Liver (tissue), 9 donors: Measurements from ENCODE around the gene BRSK2. TPM values are rescaled to one million over a fixed set of nuclear protein-coding genes. Genes with fewer than 3 reads are reported as not detected.

Experiments
- DNase-seq: peaks from one replicate; pipeline ENCODE4 v3.0.0-alpha.2; 2017; ENCODE audit warnings: low spot score
- H3K27ac ChIP-seq, 2 donors: one replicate each; pipeline ENCODE4 v1.7.0; 2013; ENCODE audit warnings: inconsistent platforms in 2 of 2, low read length in 2 of 2, control low read depth in 1 of 2, low read depth in 1 of 2, mild to moderate bottlenecking in 1 of 2
- H3K27me3 ChIP-seq, 4 donors: one replicate each; pipeline versions ENCODE4 v1.6.1 to v1.7.0; 2013; ENCODE audit warnings: low read length in 3 of 4, inconsistent platforms in 1 of 4, mild to moderate bottlenecking in 1 of 4, moderate library complexity in 1 of 4; ENCODE audit not compliant: control insufficient read depth in 4 of 4, insufficient read depth in 4 of 4
- H3K36me3 ChIP-seq, 4 donors: one replicate each; pipeline versions ENCODE4 v1.6.1 to v1.7.0; 2013; ENCODE audit warnings: low read length in 3 of 4, mild to moderate bottlenecking in 3 of 4, low read depth in 1 of 4, moderate library complexity in 1 of 4; ENCODE audit not compliant: control insufficient read depth in 4 of 4, insufficient read depth in 3 of 4
- H3K4me1 ChIP-seq, 4 donors: one replicate each; pipeline versions ENCODE4 v1.6.1 to v1.7.0; 2013; ENCODE audit warnings: low read length in 3 of 4, mild to moderate bottlenecking in 3 of 4, moderate library complexity in 1 of 4; ENCODE audit not compliant: control insufficient read depth in 4 of 4, insufficient read depth in 4 of 4
- H3K4me3 ChIP-seq, 3 donors: one replicate each; pipeline versions ENCODE4 v1.6.1 to v1.7.0; 2013; ENCODE audit warnings: low read length in 3 of 3, control low read depth in 1 of 3, low read depth in 1 of 3, mild to moderate bottlenecking in 1 of 3
- H3K9ac ChIP-seq, 2 donors: one replicate each; pipeline ENCODE4 v1.7.0; 2013; ENCODE audit warnings: low read length in 2 of 2, mild to moderate bottlenecking in 2 of 2, moderate library complexity in 2 of 2, control low read depth in 1 of 2, low read depth in 1 of 2
- H3K9me3 ChIP-seq, 4 donors: one replicate each; pipeline versions ENCODE4 v1.6.1 to v1.7.0; 2013; ENCODE audit warnings: low read length in 3 of 4; ENCODE audit not compliant: control insufficient read depth in 4 of 4
- ATF3 ChIP-seq: IDR thresholded peaks from 2 replicates; pipeline ENCODE4 v1.6.1; 2016; ENCODE audit warnings: antibody characterized with exemption
- CTCF ChIP-seq: fragments of 150-350 bp; IDR thresholded peaks from 2 replicates; pipeline ENCODE4 v1.5.1; 2017; ENCODE audit warnings: improper control_type of control experiment, low read depth, low read length; ENCODE audit not compliant: missing input control
- EGR1 ChIP-seq, 2 donors: IDR thresholded peaks; 2 replicates each; pipeline ENCODE4 v1.6.1; 2016 to 2018; ENCODE audit warnings: antibody characterized with exemption in 2 of 2, low read depth in 2 of 2
- FOXA1 ChIP-seq: IDR thresholded peaks from 2 replicates; pipeline ENCODE4 v1.6.1; 2016; ENCODE audit warnings: antibody characterized with exemption
- FOXA2 ChIP-seq: IDR thresholded peaks from 2 replicates; pipeline ENCODE4 v1.6.1; 2016; ENCODE audit warnings: antibody characterized with exemption
- GABPA ChIP-seq, 2 donors: IDR thresholded peaks in 1 of 2; conservative IDR thresholded peaks in 1 of 2; 2 replicates each; pipeline ENCODE4 v1.6.1; 2016; ENCODE audit warnings: antibody characterized with exemption in 2 of 2, mild to moderate bottlenecking in 1 of 2, moderate library complexity in 1 of 2
- HNF4A ChIP-seq, 2 donors: conservative IDR thresholded peaks; 2 replicates each; pipeline ENCODE4 v1.6.1; 2016; ENCODE audit warnings: antibody characterized with exemption in 2 of 2, mild to moderate bottlenecking in 2 of 2
- HNF4G ChIP-seq: IDR thresholded peaks from 2 replicates; pipeline ENCODE4 v1.6.1; 2016; ENCODE audit warnings: antibody characterized with exemption
- JUND ChIP-seq, 2 donors: IDR thresholded peaks; 2 replicates each; pipeline ENCODE4 v1.6.1; 2016; ENCODE audit warnings: antibody characterized with exemption in 2 of 2
- MAX ChIP-seq: IDR thresholded peaks from 2 replicates; pipeline ENCODE4 v1.6.1; 2016; ENCODE audit warnings: antibody characterized with exemption
- NR2F2 ChIP-seq: IDR thresholded peaks from 2 replicates; pipeline ENCODE4 v1.6.1; 2016; ENCODE audit warnings: antibody characterized with exemption
- RAD21 ChIP-seq, 2 donors: IDR thresholded peaks; 2 replicates each; pipeline ENCODE4 v1.6.1; 2016; ENCODE audit warnings: antibody characterized with exemption in 2 of 2, mild to moderate bottlenecking in 2 of 2
- RXRA ChIP-seq, 2 donors: IDR thresholded peaks; 2 replicates each; pipeline ENCODE4 v1.6.1; 2017 to 2018; ENCODE audit warnings: antibody characterized with exemption in 2 of 2, mild to moderate bottlenecking in 1 of 2
- SP1 ChIP-seq: IDR thresholded peaks from 2 replicates; pipeline ENCODE4 v1.6.1; 2018; ENCODE audit warnings: antibody characterized with exemption, mild to moderate bottlenecking
- TAF1 ChIP-seq: conservative IDR thresholded peaks from 2 replicates; pipeline ENCODE4 v1.6.1; 2016; ENCODE audit warnings: antibody characterized with exemption, mild to moderate bottlenecking
- YY1 ChIP-seq: IDR thresholded peaks from 2 replicates; pipeline ENCODE4 v1.6.1; 2016; ENCODE audit warnings: antibody characterized with exemption, mild to moderate bottlenecking
- WGBS: extraction: QIAGEN DNeasy Blood & Tissue Kit; methylation state at CpG from one replicate; pipeline ENCODE4 v1.1.7; 2013; 5-methylcytosine and 5-hydroxymethylcytosine counted together
- polyA plus RNA-seq, 2 donors: library from polyadenylated mRNA; stranded (reverse) in 1 of 2; unstranded in 1 of 2; fragments of 200-250 nt in 1 of 2; fragments of >200 nt in 1 of 2; fragmentation: Nextera tagmentation in 1 of 2; extraction: Ambion mirVana in 1 of 2; gene quantifications; one replicate each; pipeline versions ENCODE4 v1.2.1 to v1.2.3, GENCODE V29; 2013 to 2015
- total RNA-seq, 2 donors: library from RNA; depleted of rRNA; stranded (reverse); fragments of >200 nt; gene quantifications; one replicate each; pipeline ENCODE4 v1.2.3, GENCODE V29; 2014
- TF ChIP-seq, protein P1 (sequence below): IDR thresholded peaks from 2 replicates; pipeline ENCODE4 v1.6.1; 2016; ENCODE audit warnings: antibody characterized with exemption, mild to moderate bottlenecking
- TF ChIP-seq, protein P2 (sequence below): IDR thresholded peaks from 2 replicates; pipeline ENCODE4 v1.6.1; 2016; ENCODE audit warnings: antibody characterized with exemption
- donor health status: healthy.
- donor health status: healthy.
- donor health status: healthy.
- donor health status: healthy.
- donor health status: healthy.

The BRSK2 gene
- total and polyA plus RNA-seq, 4 donors: 0.05 to 0.17 TPM; not detected in 2

- TF ChIP-seq, protein P1, sequence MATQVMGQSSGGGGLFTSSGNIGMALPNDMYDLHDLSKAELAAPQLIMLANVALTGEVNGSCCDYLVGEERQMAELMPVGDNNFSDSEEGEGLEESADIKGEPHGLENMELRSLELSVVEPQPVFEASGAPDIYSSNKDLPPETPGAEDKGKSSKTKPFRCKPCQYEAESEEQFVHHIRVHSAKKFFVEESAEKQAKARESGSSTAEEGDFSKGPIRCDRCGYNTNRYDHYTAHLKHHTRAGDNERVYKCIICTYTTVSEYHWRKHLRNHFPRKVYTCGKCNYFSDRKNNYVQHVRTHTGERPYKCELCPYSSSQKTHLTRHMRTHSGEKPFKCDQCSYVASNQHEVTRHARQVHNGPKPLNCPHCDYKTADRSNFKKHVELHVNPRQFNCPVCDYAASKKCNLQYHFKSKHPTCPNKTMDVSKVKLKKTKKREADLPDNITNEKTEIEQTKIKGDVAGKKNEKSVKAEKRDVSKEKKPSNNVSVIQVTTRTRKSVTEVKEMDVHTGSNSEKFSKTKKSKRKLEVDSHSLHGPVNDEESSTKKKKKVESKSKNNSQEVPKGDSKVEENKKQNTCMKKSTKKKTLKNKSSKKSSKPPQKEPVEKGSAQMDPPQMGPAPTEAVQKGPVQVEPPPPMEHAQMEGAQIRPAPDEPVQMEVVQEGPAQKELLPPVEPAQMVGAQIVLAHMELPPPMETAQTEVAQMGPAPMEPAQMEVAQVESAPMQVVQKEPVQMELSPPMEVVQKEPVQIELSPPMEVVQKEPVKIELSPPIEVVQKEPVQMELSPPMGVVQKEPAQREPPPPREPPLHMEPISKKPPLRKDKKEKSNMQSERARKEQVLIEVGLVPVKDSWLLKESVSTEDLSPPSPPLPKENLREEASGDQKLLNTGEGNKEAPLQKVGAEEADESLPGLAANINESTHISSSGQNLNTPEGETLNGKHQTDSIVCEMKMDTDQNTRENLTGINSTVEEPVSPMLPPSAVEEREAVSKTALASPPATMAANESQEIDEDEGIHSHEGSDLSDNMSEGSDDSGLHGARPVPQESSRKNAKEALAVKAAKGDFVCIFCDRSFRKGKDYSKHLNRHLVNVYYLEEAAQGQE: no peak
- no peak for TF ChIP-seq HNF4A (conservative IDR thresholded peaks at IDR 0.05)
Observed at GRCh38 chr11:1503708-1504104, 114.0 kb downstream of the BRSK2 start (continued).

DNA sequence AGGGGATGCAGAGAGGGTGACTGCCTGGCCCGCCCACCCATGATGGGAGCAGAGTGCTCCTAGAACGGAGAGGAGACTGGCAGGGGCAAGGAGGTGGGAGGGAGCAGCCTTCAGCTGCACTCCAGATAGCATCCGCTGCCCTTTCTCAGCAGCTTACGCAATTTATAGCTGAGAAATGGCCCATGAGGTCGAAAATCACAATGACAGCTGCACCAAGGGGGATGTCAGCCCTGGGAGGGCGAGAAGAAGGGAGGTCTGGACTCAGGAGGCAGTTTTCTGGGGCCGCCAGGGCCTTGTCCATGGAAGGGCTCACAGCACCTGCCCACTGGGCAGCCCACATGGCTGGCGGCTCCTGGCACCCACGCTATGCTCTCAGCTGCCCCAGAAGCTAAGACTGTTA is 114.4 kb downstream of the BRSK2 start:
- Histone ChIP-seq H3K27me3 (no peaks in the 10 kb centered on the region), H3K9me3 (no peaks in the 10 kb centered on the region), H3K27ac (no peak overlapping the region), H3K4me3 (no peak overlapping the region), H3K36me3 (no peaks in the 10 kb centered on the region), H3K9ac (no peak overlapping the region), H3K4me1 (peaks cover 0 to 4% (median 1%) of the 10 kb centered on the region in 4 donors)
- DNase-seq: no peak
- TF ChIP-seq HNF4G (no peak), TAF1 (no peak), ATF3 (no peak), RAD21 (IDR thresholded peaks at IDR 0.05) (no peak), NR2F2 (no peak), MAX (no peak), FOXA2 (no peak), FOXA1 (no peak), HNF4A (conservative IDR thresholded peaks at IDR 0.05) (no peak), EGR1 (IDR thresholded peaks at IDR 0.05; ENCODE audit: low read depth in 2 of 2) (no peak), CTCF (no peak), RXRA (IDR thresholded peaks at IDR 0.05) (no peak), GABPA (IDR thresholded peaks at IDR 0.05 in 1 of 2, conservative IDR thresholded peaks at IDR 0.05 in 1 of 2) (no peak), JUND (IDR thresholded peaks at IDR 0.05) (no peak), SP1 (no peak), YY1 (no peak)
- TF ChIP-seq, protein P2, sequence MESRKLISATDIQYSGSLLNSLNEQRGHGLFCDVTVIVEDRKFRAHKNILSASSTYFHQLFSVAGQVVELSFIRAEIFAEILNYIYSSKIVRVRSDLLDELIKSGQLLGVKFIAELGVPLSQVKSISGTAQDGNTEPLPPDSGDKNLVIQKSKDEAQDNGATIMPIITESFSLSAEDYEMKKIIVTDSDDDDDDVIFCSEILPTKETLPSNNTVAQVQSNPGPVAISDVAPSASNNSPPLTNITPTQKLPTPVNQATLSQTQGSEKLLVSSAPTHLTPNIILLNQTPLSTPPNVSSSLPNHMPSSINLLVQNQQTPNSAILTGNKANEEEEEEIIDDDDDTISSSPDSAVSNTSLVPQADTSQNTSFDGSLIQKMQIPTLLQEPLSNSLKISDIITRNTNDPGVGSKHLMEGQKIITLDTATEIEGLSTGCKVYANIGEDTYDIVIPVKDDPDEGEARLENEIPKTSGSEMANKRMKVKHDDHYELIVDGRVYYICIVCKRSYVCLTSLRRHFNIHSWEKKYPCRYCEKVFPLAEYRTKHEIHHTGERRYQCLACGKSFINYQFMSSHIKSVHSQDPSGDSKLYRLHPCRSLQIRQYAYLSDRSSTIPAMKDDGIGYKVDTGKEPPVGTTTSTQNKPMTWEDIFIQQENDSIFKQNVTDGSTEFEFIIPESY: no peak
- TF ChIP-seq, protein P1: no peak
- WGBS: 88% methylated on average over 9 of the region's 9 CpGs
